Measurements from ENCODE around the gene BMAL2. TPM values are rescaled to one million over a fixed set of nuclear protein-coding genes. Genes with fewer than 3 reads are reported as not detected.
A peak's percentile ranks its signal among the peaks of the same experiment; 100 is the strongest.

BMAL2 gene
- total RNA-seq, 4 donors from 2014 or later: 7.6 to 16.6 (median 10.5) TPM

DNA sequence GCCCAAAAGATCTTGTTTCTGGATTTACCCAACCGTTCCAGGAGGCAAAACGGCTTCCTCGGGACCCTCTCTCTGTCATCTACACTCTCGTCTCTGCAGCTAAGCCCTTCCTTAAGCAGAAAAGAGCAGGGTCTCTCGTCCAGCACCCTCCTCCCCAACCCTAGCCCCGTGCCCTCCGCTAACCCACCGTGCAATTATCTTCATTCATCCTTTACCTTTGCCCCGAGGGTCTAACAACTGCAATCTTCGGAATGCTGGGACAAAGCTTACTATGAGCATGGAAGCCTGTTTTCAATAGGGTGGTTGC is 276 bp upstream of the BMAL2 start:
- 6% methylated on average over 10 of the region's 10 CpGs for WGBS
- Histone ChIP-seq H3K4me3 (peak overlapping the region; percentile 84), H3K9me3 (no peaks in the 10 kb centered on the region), H3K27me3 (no peaks in the 10 kb centered on the region), H3K27ac (peak overlapping the region; percentile 27), H3K36me3 (no peaks in the 10 kb centered on the region), H3K4me1 (peaks cover 26% of the 10 kb centered on the region)
- TF ChIP-seq EP300 (IDR thresholded peaks at IDR 0.05) (no peak), POLR2AphosphoS5 (IDR thresholded peaks at IDR 0.05) (no peak), POLR2A (IDR thresholded peaks at IDR 0.05) (no peak)
- TF ChIP-seq, protein P1, sequence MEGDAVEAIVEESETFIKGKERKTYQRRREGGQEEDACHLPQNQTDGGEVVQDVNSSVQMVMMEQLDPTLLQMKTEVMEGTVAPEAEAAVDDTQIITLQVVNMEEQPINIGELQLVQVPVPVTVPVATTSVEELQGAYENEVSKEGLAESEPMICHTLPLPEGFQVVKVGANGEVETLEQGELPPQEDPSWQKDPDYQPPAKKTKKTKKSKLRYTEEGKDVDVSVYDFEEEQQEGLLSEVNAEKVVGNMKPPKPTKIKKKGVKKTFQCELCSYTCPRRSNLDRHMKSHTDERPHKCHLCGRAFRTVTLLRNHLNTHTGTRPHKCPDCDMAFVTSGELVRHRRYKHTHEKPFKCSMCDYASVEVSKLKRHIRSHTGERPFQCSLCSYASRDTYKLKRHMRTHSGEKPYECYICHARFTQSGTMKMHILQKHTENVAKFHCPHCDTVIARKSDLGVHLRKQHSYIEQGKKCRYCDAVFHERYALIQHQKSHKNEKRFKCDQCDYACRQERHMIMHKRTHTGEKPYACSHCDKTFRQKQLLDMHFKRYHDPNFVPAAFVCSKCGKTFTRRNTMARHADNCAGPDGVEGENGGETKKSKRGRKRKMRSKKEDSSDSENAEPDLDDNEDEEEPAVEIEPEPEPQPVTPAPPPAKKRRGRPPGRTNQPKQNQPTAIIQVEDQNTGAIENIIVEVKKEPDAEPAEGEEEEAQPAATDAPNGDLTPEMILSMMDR (IDR thresholded peaks at IDR 0.05): no peak
- no peak for DNase-seq (ENCODE audit: low spot score in 2 of 2)

DNA sequence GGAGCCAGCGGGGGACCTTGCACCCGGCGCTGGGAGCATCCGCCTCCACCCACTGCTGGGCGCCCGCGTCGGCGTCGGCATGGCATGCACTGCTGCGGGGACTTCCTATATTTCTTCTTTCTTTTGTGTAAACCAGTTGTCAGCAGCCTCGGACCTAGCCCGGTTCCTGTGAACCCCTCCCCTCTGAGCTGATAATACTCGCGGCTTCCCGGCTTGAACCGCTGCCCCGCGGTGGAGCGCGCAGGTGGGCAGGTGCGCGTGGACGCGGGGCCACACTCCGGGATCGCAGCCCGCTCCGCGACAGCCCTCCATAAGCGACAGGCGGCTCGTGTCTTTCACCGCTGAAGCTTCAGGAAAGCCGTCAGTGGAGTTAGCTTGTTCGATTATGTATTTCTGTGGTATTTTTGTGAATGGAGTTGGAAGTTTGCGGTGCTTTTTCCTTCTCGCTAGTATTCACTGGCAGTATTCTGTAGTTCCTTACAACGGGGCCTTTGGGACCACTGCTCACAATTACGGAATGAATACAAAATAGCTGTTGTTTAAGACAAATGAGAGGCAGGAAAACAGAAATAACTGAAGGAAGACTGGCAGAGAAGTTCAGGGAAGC is 870 bp downstream of the BMAL2 start:
- TF ChIP-seq EP300 (IDR thresholded peaks at IDR 0.05) (no peak), POLR2A (IDR thresholded peaks at IDR 0.05) (no peak)

DNA sequence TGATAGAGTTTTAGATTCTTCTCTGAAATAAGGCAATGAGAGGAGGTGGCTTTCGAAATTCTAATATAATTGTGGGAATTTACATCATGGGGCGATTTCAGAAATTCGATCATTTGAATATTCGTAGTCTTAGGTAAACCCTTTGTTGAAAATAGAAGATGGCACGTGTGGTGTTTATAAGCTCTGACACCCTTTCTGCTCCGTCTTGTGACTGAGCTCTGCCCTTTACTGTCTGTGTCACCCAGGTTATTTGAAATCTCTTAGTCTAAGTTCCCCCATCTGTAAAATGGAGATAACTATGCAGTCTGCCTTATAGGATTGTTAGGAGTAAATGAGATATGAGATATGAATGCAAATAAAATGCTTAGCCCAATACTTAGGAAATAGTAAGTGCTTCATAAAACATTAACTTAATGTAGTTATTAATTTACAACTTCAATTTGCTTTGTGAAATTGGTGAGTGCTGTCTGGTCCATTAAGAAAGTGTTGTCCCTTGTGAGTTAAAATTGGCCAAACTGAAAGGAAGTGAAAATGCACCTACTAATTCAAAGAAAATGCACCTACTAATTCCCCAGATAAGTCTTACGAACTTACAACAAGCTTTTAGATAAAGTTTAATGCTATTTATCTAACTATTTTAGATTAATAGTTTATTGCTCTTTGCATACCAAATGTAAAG is 1.5 kb downstream of the BMAL2 start:
- no peaks in the 10 kb centered on the region for H3K9me3 ChIP-seq
- no peak overlapping the region for H3K27ac ChIP-seq
- no peak for DNase-seq (ENCODE audit: low spot score in 2 of 2)
- TF ChIP-seq POLR2A (IDR thresholded peaks at IDR 0.05) (no peak), POLR2AphosphoS5 (IDR thresholded peaks at IDR 0.05) (no peak), EP300 (IDR thresholded peaks at IDR 0.05) (no peak)
- TF ChIP-seq, protein P1 (IDR thresholded peaks at IDR 0.05): no peak
- H3K4me3 ChIP-seq: peak overlapping the region; percentile 84
- 68% methylated on average over 7 of the region's 7 CpGs for WGBS
- H3K27me3 ChIP-seq: no peaks in the 10 kb centered on the region
- H3K4me1 ChIP-seq: peaks cover 26% of the 10 kb centered on the region
- H3K36me3 ChIP-seq: no peaks in the 10 kb centered on the region

More for the DNA sequence above, 870 bp downstream of the BMAL2 start:
- Histone ChIP-seq H3K27me3 (no peaks in the 10 kb centered on the region), H3K27ac (peak overlapping the region; percentile 27), H3K9me3 (no peaks in the 10 kb centered on the region), H3K4me1 (peaks cover 26% of the 10 kb centered on the region), H3K4me3 (peak overlapping the region; percentile 84), H3K36me3 (no peaks in the 10 kb centered on the region)
- 7% methylated on average over 16 of the region's 40 CpGs for WGBS
- peak in 1 of 2 donors; percentile 69 for DNase-seq (ENCODE audit: low spot score in 2 of 2)

DNA sequence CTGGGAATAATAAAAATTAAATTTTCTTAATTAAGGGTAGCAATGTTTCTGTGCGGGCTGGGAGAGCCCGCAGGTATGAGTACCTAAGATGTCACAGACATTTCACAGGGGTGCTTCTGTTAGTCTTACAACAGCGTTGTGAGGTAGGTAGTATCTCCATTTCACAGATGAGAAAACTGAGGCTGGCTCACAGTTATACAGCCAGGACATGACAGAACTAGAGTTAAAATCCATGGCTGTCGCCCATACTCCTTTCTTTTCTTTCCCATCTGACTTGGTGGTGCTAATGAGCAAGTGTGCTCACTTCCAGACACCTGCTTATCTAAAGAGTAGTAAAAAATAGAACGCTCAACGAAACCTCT is 2.1 kb downstream of the BMAL2 start:
- TF ChIP-seq POLR2A (IDR thresholded peaks at IDR 0.05): no peak
- TF ChIP-seq, protein P1 (IDR thresholded peaks at IDR 0.05): no peak
- no peak for TF ChIP-seq EP300 (IDR thresholded peaks at IDR 0.05)
- TF ChIP-seq POLR2AphosphoS5 (IDR thresholded peaks at IDR 0.05): no peak
- H3K4me1 ChIP-seq: peaks cover 26% of the 10 kb centered on the region
- H3K4me3 ChIP-seq: no peak overlapping the region
- 79% methylated on average over 6 of the region's 6 CpGs for WGBS
- H3K9me3 ChIP-seq: no peaks in the 10 kb centered on the region
- H3K36me3 ChIP-seq: no peaks in the 10 kb centered on the region
- no peak for DNase-seq (ENCODE audit: low spot score in 2 of 2)
- H3K27ac ChIP-seq: no peak overlapping the region
- no peaks in the 10 kb centered on the region for H3K27me3 ChIP-seq

DNA sequence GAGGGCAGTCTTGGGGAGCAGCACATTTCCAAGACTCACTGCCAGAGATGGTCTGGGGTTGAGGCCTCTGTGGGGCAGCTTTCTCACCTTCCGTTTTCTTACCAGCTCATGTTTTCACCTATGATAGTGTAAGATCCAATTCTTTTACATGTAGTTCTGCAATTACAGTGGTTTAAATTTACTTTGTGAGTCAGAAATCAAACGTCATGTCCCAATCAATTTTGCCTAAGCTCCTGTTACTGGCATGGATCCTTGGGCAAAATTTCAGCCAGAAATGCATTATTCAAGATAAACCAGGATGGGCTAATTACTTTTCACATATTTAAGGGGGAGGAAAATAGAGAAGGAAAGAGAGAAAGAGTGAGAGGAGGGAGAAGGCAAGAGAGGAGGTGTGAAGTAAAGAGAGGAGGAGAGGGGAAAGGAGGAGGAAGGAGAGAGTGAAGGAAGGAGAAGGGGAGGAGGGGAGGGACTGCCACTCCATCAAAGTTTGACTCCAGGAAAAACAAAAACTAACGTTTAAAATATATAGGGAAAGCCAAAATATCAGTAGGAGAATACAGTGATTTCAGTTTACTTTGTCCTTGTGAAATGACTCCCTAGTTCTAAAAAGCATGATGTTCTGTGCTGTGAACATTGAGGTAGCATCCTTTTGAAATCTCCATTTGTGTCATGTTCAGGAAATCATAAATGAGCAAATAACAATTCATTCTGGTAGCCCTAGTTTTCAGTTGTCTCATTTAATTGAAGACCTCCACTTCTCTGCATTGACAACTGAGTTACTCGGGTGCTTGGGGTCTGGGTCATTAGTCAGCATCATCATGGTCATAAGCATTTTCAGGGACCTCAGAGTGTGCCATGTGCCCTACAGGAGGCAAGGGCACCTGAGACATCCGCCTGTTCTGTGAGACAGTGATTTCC is 3.0 kb downstream of the BMAL2 start:
- no peak overlapping the region for H3K4me3 ChIP-seq

More for the DNA sequence above, 3.0 kb downstream of the BMAL2 start:
- TF ChIP-seq EP300 (IDR thresholded peaks at IDR 0.05) (no peak), POLR2A (IDR thresholded peaks at IDR 0.05) (no peak), POLR2AphosphoS5 (IDR thresholded peaks at IDR 0.05) (no peak)
- TF ChIP-seq, protein P1 (IDR thresholded peaks at IDR 0.05): no peak
- Histone ChIP-seq H3K27ac (no peak overlapping the region), H3K36me3 (no peaks in the 10 kb centered on the region), H3K27me3 (no peaks in the 10 kb centered on the region), H3K4me1 (peaks cover 26% of the 10 kb centered on the region), H3K9me3 (no peaks in the 10 kb centered on the region)
- no peak for DNase-seq (ENCODE audit: low spot score in 2 of 2)
- WGBS: 65% methylated on average over 5 of the region's 5 CpGs

Measured in suprapubic skin (tissue), 4 donors.